Ureter (tissue), 1 donor: Measurements from ENCODE around the gene BRS3. TPM values are rescaled to one million over a fixed set of nuclear protein-coding genes. Genes with fewer than 3 reads are reported as not detected.
"Not testable (repeated sequence)": the region's sequence is repeated elsewhere in the genome, so short reads cannot be mapped to it uniquely, and the experiment has no call there.

Source experiments
- DNase-seq: peaks from one replicate; pipeline ENCODE4 v3.0.0-alpha.2; 2020; ENCODE audit warnings: low spot score
- total RNA-seq: library from RNA; stranded (reverse); gene quantifications from one replicate; pipeline ENCODE4 v1.2.4, GENCODE V29; 2023
- donor health status: DM: yes; HTN: yes; CAD: no.

Gene BRS3
- total RNA-seq, result 0.18 TPM

- DNase-seq, result no peak
Measured at GRCh38 chrX:136487647-136488046, at the start of gene BRS3. Gene BRS3, plus strand, starts transcription at chrX:136487947. Its CDS starts 168 bp downstream, at chrX:136488115.

- DNase-seq, result no peak
Measured at GRCh38 chrX:136438192-136438591, 49.6 kb upstream of the BRS3 start.

- not testable (repeated sequence) for DNase-seq
Measured at GRCh38 chrX:136445674-136446073, 42.1 kb upstream of the BRS3 start.

GRCh38 chrX:136446208-136446607 lies 41.5 kb upstream of the BRS3 start:
- DNase-seq, result no peak

- no peak for DNase-seq
Measured at GRCh38 chrX:136447308-136447707, 40.4 kb upstream of the BRS3 start.

- no peak for DNase-seq
Measured at GRCh38 chrX:136447968-136448367, 39.8 kb upstream of the BRS3 start.

- no peak for DNase-seq
Measured at GRCh38 chrX:136450050-136450830, 37.5 kb upstream of the BRS3 start.

GRCh38 chrX:136452614-136453013 lies 35.1 kb upstream of the BRS3 start:
- DNase-seq, result no peak

GRCh38 chrX:136453114-136453513 lies 34.6 kb upstream of the BRS3 start:
- DNase-seq, result no peak

- no peak for DNase-seq
Measured at GRCh38 chrX:136453771-136454170, 34.0 kb upstream of the BRS3 start.

- no peak for DNase-seq
Measured at GRCh38 chrX:136456133-136456532, 31.6 kb upstream of the BRS3 start.

- DNase-seq, result no peak
Measured at GRCh38 chrX:136457303-136457917, 30.3 kb upstream of the BRS3 start.

- no peak for DNase-seq
Measured at GRCh38 chrX:136464589-136464988, 23.2 kb upstream of the BRS3 start.

- DNase-seq, result no peak
Measured at GRCh38 chrX:136467303-136467702, 20.4 kb upstream of the BRS3 start.

GRCh38 chrX:136468391-136469103 lies 19.2 kb upstream of the BRS3 start:
- DNase-seq, result no peak

GRCh38 chrX:136473663-136474062 lies 14.1 kb upstream of the BRS3 start:
- DNase-seq, result no peak

GRCh38 chrX:136475236-136475635 lies 12.5 kb upstream of the BRS3 start:
- no peak for DNase-seq

- DNase-seq, result no peak
Measured at GRCh38 chrX:136476501-136476900, 11.2 kb upstream of the BRS3 start.

- no peak for DNase-seq
Measured at GRCh38 chrX:136477026-136477425, 10.7 kb upstream of the BRS3 start.

- DNase-seq, result no peak
Measured at GRCh38 chrX:136480383-136480782, 7.4 kb upstream of the BRS3 start.

- no peak for DNase-seq
Measured at GRCh38 chrX:136488706-136489105, 959 bp downstream of the BRS3 start.

GRCh38 chrX:136491832-136492231 lies 4.1 kb downstream of the BRS3 start:
- no peak for DNase-seq

- DNase-seq, result no peak
Measured at GRCh38 chrX:136493011-136493410, 5.3 kb downstream of the BRS3 start.
